CD14-positive monocyte (primary cell): ENCODE results near the gene DOK6. TPM values are rescaled to one million over a fixed set of nuclear protein-coding genes. Genes with fewer than 3 reads are reported as not detected.

Experiments used
- DNase-seq, 3 donors: peaks; one replicate each; pipeline ENCODE4 v3.0.0-alpha.2; 2011 to 2022
- H2AFZ ChIP-seq: 2 replicates; pipeline ENCODE4 v1.6.0; 2012; ENCODE audit warnings: mild to moderate bottlenecking, low read depth, low read length, inconsistent platforms; ENCODE audit not compliant: insufficient read depth, poor library complexity, severe bottlenecking
- H3K27ac ChIP-seq, 2 donors: 1 replicate in 1 of 2; 2 replicates in 1 of 2; pipeline ENCODE4 v1.5.1; 2012 to 2013; ENCODE audit warnings: low read length in 2 of 2, control low read depth in 1 of 2, inconsistent platforms in 1 of 2, low read depth in 1 of 2, mild to moderate bottlenecking in 1 of 2
- H3K27me3 ChIP-seq, 2 donors: one replicate each; pipeline versions ENCODE4 v1.6.0 to v1.6.1; 2011 to 2013; ENCODE audit warnings: low read length in 2 of 2; ENCODE audit not compliant: control insufficient read depth in 2 of 2, insufficient read depth in 2 of 2
- H3K36me3 ChIP-seq, 2 donors: replicated peaks in 1 of 2; 1 replicate in 1 of 2; 2 replicates in 1 of 2; pipeline versions ENCODE4 v1.5.1 to v1.6.1; 2012 to 2013; ENCODE audit warnings: low read length in 2 of 2, control low read depth in 1 of 2, inconsistent platforms in 1 of 2, mild to moderate bottlenecking in 1 of 2; ENCODE audit not compliant: insufficient read depth in 2 of 2, control insufficient read depth in 1 of 2
- H3K4me1 ChIP-seq, 2 donors: 1 replicate in 1 of 2; 2 replicates in 1 of 2; pipeline versions ENCODE4 v1.5.1 to v1.6.1; 2012 to 2013; ENCODE audit warnings: low read length in 2 of 2, control low read depth in 1 of 2, inconsistent platforms in 1 of 2, mild to moderate bottlenecking in 1 of 2, moderate library complexity in 1 of 2; ENCODE audit not compliant: insufficient read depth in 2 of 2, control insufficient read depth in 1 of 2
- H3K4me2 ChIP-seq: replicated peaks from 2 replicates; pipeline ENCODE3; 2012; ENCODE audit warnings: low read length, moderate library complexity, mild to moderate bottlenecking; ENCODE audit not compliant: poor library complexity, severe bottlenecking; ENCODE audit errors: extremely low read depth
- H3K4me3 ChIP-seq, 3 experiments: fragments of 200-600 bp in 1 of 3; sonication (generic) in 1 of 3; replicated peaks in 1 of 3; 1 replicate in 2 of 3; 2 replicates in 1 of 3; pipeline ENCODE4 v1.5.1; 2011 to 2013; ENCODE audit warnings: low read length in 3 of 3, mild to moderate bottlenecking in 3 of 3, control low read depth in 2 of 3, low read depth in 2 of 3, inconsistent platforms in 1 of 3, moderate library complexity in 1 of 3
- H3K79me2 ChIP-seq: 2 replicates; pipeline ENCODE4 v1.6.0; 2012; ENCODE audit warnings: mild to moderate bottlenecking, control low read depth, inconsistent platforms, low read length, moderate library complexity; ENCODE audit not compliant: insufficient read depth
- H3K9ac ChIP-seq: 2 replicates; pipeline ENCODE4 v1.6.0; 2017; ENCODE audit warnings: low read length, mild to moderate bottlenecking; ENCODE audit not compliant: insufficient read depth, poor library complexity, severe bottlenecking
- H3K9me3 ChIP-seq, 2 donors: replicated peaks in 1 of 2; 1 replicate in 1 of 2; 2 replicates in 1 of 2; pipeline versions ENCODE4 v1.5.1 to v1.6.1; 2012 to 2013; ENCODE audit warnings: low read length in 2 of 2, control low read depth in 1 of 2; ENCODE audit not compliant: control insufficient read depth in 1 of 2, insufficient read depth in 1 of 2
- H4K20me1 ChIP-seq: 2 replicates; pipeline ENCODE4 v1.6.0; 2012; ENCODE audit warnings: mild to moderate bottlenecking, low read length, control low read depth, moderate library complexity; ENCODE audit not compliant: insufficient read depth
- H3K27ac Mint-ChIP-seq, 7 donors: one replicate each; pipeline ENCODE4 v1.8.0; 2020; ENCODE audit warnings: mild to moderate bottlenecking in 7 of 7, mixed read lengths in 7 of 7, moderate library complexity in 6 of 7, inconsistent platforms in 2 of 7
- H3K27me3 Mint-ChIP-seq, 3 donors: one replicate each; pipeline ENCODE4 v1.8.0; 2021 to 2022; ENCODE audit warnings: low read depth in 3 of 3, mild to moderate bottlenecking in 3 of 3, mixed read lengths in 3 of 3, moderate library complexity in 3 of 3, inconsistent platforms in 1 of 3
- H3K36me3 Mint-ChIP-seq, 2 donors: one replicate each; pipeline ENCODE4 v1.8.0; 2020; ENCODE audit warnings: mixed read lengths in 2 of 2, inconsistent platforms in 1 of 2, mild to moderate bottlenecking in 1 of 2
- H3K4me1 Mint-ChIP-seq: one replicate; pipeline ENCODE4 v1.8.0; 2020; ENCODE audit warnings: mild to moderate bottlenecking, mixed read lengths
- H3K4me3 Mint-ChIP-seq, 2 donors: one replicate each; pipeline ENCODE4 v1.8.0; 2020; ENCODE audit warnings: mild to moderate bottlenecking in 2 of 2, mixed read lengths in 2 of 2, moderate library complexity in 1 of 2
- H3K9me3 Mint-ChIP-seq, 7 donors: one replicate each; pipeline ENCODE4 v1.8.0; 2020 to 2022; ENCODE audit warnings: mixed read lengths in 7 of 7, mild to moderate bottlenecking in 6 of 7, moderate library complexity in 6 of 7, inconsistent platforms in 2 of 7
- WGBS: methylation state at CpG from one replicate; pipeline ENCODE4 v1.1.5; 2013; ENCODE audit warnings: missing lambda C conversion rate; ENCODE audit not compliant: insufficient coverage; 5-methylcytosine and 5-hydroxymethylcytosine counted together
- intact Hi-C, 2 donors: fragments of 100-400 bp; cut with micrococcal nuclease; formaldehyde crosslinking; loops; one replicate each; pipeline versions ENCODE4 v1.15.0 to v1.15.1; 2023
- polyA plus RNA-seq, 3 donors: library from polyadenylated mRNA; depleted of rRNA in 1 of 3; unstranded in 2 of 3; stranded (reverse) in 1 of 3; fragments of 300-500 nt in 2 of 3; fragments of >200 nt in 1 of 3; fragmentation: Illumina TruSeq in 2 of 3; gene quantifications; 1 replicate in 2 of 3; 2 replicates in 1 of 3; pipeline ENCODE4 v1.2.3, GENCODE V29; 2012 to 2021
- TF ChIP-seq, protein P1 (sequence below): fragments of 200-600 bp; IDR thresholded peaks from one replicate; pipeline ENCODE4 v1.8.0; 2022; ENCODE audit warnings: antibody characterized with exemption, mild to moderate bottlenecking

The DOK6 gene
- polyA plus RNA-seq, 3 donors, result not detected

DNA sequence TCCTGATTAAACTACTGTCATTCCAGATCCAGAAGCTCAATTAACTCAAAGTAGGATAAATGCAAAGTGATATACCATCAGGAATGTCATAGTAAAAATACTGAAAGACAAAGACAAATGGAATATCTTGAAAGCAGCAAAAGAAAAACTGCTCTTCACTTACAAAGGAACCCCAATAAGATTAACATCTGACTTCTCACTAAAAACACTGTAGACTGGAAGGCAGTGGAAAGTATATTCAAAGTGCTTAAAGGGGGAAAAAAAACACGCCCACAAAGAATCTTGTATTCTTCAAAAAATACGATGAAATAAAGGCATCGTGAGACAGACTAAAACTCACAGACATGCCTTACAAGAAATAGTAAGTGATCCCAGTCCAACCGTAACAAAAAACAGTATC, 195.7 kb downstream of the DOK6 start:
- Histone ChIP-seq H3K27me3 (no peaks in the 10 kb centered on the region), H3K9ac (no peak overlapping the region), H3K27ac (no peak overlapping the region), H3K9me3 (no peaks in the 10 kb centered on the region), H3K4me3 (no peak overlapping the region), H3K4me2 (no peak overlapping the region), H2AFZ (no peak overlapping the region), H3K4me1 (no peaks in the 10 kb centered on the region), H4K20me1 (no peaks in the 10 kb centered on the region), H3K79me2 (no peaks in the 10 kb centered on the region), H3K36me3 (no peaks in the 10 kb centered on the region)
- no peak for DNase-seq
- no CpG with 5 or more reads among the region's 4 CpGs for WGBS
- Mint-ChIP-seq H3K4me1 (no peaks in the 10 kb centered on the region), H3K27me3 (peaks cover 0 to 1% (median 0%) of the 10 kb centered on the region in 3 donors), H3K9me3 (peaks cover 0 to 7% (median 2%) of the 10 kb centered on the region in 7 donors), H3K4me3 (no peak overlapping the region), H3K27ac (no peak overlapping the region), H3K36me3 (no peaks in the 10 kb centered on the region)
- intact Hi-C loops, result no loop called here
- TF ChIP-seq, protein P1, sequence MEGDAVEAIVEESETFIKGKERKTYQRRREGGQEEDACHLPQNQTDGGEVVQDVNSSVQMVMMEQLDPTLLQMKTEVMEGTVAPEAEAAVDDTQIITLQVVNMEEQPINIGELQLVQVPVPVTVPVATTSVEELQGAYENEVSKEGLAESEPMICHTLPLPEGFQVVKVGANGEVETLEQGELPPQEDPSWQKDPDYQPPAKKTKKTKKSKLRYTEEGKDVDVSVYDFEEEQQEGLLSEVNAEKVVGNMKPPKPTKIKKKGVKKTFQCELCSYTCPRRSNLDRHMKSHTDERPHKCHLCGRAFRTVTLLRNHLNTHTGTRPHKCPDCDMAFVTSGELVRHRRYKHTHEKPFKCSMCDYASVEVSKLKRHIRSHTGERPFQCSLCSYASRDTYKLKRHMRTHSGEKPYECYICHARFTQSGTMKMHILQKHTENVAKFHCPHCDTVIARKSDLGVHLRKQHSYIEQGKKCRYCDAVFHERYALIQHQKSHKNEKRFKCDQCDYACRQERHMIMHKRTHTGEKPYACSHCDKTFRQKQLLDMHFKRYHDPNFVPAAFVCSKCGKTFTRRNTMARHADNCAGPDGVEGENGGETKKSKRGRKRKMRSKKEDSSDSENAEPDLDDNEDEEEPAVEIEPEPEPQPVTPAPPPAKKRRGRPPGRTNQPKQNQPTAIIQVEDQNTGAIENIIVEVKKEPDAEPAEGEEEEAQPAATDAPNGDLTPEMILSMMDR, result no peak

DNA sequence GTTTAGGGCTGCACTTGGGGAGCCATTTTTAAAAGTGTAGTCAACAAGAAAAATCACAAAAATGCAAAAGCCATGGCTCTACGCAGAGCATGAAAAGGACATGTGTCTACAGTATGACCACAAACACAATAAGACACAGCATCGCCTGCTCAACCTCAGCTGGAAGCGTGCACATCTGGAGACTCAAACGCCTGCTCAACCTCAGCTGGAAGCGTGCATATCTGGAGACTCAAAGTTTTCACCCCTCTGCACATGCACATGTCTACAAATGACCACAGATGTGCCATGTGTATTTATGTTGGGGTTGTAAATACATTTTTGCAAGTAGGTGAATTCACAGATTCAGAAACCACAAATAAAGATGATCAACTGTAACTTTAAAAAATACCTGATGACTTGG, 196.9 kb downstream of the DOK6 start:
- intact Hi-C loops, result no loop called here
- no peak overlapping the region for H3K4me3 Mint-ChIP-seq
- H2AFZ ChIP-seq, result no peak overlapping the region
- DNase-seq, result no peak
- H3K27ac Mint-ChIP-seq, result no peak overlapping the region
- no peaks in the 10 kb centered on the region for H3K36me3 Mint-ChIP-seq
- no peaks in the 10 kb centered on the region for H3K36me3 ChIP-seq
- H3K4me1 ChIP-seq, result no peaks in the 10 kb centered on the region
- H3K4me1 Mint-ChIP-seq, result no peaks in the 10 kb centered on the region
- 93% methylated on average over 2 of the region's 5 CpGs for WGBS
- no peak overlapping the region for H3K4me3 ChIP-seq
- H3K9me3 Mint-ChIP-seq, result peaks cover 0 to 7% (median 2%) of the 10 kb centered on the region in 7 donors
- TF ChIP-seq, protein P1, result no peak
- no peaks in the 10 kb centered on the region for H3K27me3 ChIP-seq
- H4K20me1 ChIP-seq, result no peaks in the 10 kb centered on the region
- no peaks in the 10 kb centered on the region for H3K79me2 ChIP-seq
- H3K9ac ChIP-seq, result no peak overlapping the region
- no peaks in the 10 kb centered on the region for H3K9me3 ChIP-seq
- peaks cover 0 to 1% (median 0%) of the 10 kb centered on the region in 3 donors for H3K27me3 Mint-ChIP-seq
- no peak overlapping the region for H3K27ac ChIP-seq
- H3K4me2 ChIP-seq, result no peak overlapping the region
